Activated CD8-positive, alpha-beta memory T cell treated with anti-CD3 and anti-CD28 coated beads, Interleukin-2, amount 50 U/mL, for 48 hours (primary cell): Measurements from ENCODE around the gene IFNA21.
"Not testable (repeated sequence)": the region's sequence is repeated elsewhere in the genome, so short reads cannot be mapped to it uniquely, and the experiment has no call there.

ENCODE experiments used
- DNase-seq: peaks from one replicate; pipeline ENCODE4 v3.0.0-alpha.2; 2020

The IFNA21 gene

GRCh38 chr9:21137020-21137419 is 29.4 kb downstream of the IFNA21 start:
- no peak for DNase-seq

GRCh38 chr9:21135736-21136135 is 30.7 kb downstream of the IFNA21 start:
- DNase-seq: no peak

GRCh38 chr9:21128186-21128585 is 38.3 kb downstream of the IFNA21 start:
- DNase-seq: not testable (repeated sequence)

GRCh38 chr9:21121595-21122251 is 44.7 kb downstream of the IFNA21 start:
- DNase-seq: no peak

- DNase-seq: no peak
These were observed 45.4 kb downstream of the IFNA21 start for GRCh38 chr9:21121079-21121478.

GRCh38 chr9:21119093-21119770 is 47.2 kb downstream of the IFNA21 start:
- DNase-seq: no peak
